Stimulated activated CD4-positive, alpha-beta T cell treated with anti-CD3 and anti-CD28 coated beads, Interleukin-2, amount 100 ng/mL, for 4 hours (primary cell): ENCODE measurements around the gene LMBR1.
"Not testable (repeated sequence)": the region's sequence is repeated elsewhere in the genome, so short reads cannot be mapped to it uniquely, and the experiment has no call there.

ENCODE experiments used
- DNase-seq: peaks from one replicate; pipeline ENCODE4 v3.0.0-alpha.2; 2020; ENCODE audit warnings: low read depth

Gene LMBR1

DNA sequence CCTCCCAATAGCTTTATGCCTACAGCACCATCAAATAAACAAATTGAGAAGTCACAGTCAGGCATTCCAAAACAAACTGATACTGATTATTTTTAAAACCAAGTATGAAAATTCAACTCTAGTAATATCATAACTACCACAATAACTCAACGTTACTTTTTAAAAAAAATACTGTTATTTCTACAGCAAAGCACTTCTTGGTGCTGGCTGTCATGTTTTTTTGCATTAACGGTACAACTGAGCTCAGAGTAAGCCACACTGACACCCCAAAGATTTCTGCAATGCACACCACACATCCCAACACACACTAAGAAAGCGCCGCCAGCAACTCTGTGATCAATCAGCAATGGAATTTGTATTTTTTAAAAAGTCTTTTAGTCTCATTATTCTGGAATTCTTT, 138.8 kb downstream of the LMBR1 start:
- DNase-seq = no peak

DNA sequence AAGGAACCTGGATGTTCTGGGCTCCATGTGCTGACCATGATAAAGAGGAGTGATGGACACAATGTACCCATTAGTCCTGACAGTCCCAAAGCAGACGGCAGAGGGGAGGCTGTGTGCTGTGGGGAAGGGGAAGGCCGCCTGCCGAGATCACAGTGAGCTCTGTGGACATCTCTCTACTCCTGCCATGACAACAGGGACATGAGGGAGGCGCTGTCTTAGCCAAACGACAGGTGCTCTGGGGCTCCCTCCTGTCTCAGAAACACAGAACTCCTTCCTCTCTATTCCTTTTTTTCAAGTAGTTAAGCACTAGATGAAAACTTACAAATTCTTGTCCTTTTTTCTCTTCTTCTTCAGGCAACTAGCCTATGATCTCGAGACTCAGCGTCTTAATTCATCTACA, 139.4 kb downstream of the LMBR1 start:
- no peak for DNase-seq

GRCh38 chr7:156753229-156753560, 139.8 kb downstream of the LMBR1 start:
- DNase-seq = no peak

DNA sequence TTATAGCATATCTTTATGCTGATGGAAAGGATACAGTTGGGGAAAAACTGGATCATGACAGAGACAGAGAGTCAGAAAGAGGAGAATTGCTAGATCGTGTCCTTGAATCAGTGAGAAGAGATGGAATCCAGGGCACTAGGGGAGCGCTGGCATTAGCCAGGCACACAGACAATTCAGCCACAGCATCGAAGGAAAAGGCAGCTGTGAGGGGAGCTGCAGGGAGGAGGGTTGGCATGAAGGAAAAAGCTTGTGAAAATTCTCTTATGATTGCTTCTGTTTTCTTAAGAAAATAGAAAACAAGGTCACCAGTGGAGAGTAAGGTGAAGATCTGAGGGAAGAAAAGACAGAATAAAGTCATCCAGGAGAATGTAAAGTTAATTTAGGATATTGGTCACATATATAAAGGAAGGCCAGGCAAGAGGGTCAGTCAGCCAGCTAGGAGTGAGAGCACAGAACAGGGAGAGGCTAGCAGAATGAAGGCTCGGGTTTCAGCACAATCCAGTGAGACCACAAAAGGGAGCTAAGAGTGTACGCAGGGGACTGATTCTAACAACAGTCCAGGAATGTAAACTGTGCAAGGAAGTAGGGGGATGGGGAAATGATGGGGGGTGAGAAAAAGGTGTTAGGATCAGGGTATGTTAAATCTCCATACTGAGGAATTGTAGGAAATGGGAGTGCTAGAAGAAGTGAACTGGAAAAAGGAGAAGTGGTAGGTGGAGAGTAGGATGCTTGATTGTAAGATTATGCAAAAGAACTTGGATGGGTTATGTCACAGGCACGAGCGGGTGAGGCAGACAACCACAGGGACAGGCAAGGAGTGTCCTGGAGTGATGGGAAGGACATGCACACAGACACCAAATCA, 140.4 kb downstream of the LMBR1 start:
- no peak for DNase-seq

GRCh38 chr7:156751319-156751718, 141.7 kb downstream of the LMBR1 start:
- peak; percentile 11 for DNase-seq

DNA sequence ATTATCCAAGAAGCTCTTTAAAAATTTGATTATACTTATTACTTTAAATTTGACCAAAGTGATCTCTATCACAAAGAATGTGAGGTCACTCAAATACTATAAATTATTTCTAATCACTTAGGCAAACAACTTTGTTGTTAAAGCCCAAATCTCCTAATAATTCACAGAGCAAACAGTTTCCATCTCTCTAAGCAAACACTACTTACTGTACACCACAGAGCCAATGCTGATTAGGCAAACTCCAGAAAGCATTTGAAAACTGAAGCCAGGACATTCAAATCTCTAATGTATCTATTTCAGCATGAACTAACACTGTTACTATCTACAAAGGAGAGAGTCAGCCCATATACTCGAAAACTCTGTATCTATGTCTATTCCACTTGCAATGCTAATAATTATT, 145.3 kb downstream of the LMBR1 start:
- DNase-seq = no peak

DNA sequence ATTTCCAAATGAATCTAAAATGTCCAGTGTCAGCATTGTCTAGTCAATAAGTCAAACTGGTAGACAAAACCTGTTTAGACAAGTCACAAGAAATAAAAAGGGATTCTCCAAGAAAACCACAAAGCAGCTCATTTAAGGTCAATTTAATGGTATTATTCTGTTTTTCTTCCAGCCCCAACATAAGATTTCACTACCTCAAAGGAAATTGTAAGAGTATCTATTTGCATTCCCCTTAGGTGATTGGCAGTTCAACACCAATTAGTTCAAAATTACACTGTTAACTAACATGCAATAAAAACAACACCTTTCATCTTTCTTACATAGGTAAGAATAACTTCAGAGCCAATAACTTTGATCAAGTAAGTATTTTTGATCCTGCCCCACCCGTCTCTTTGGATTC, 146.1 kb downstream of the LMBR1 start:
- no peak for DNase-seq

- no peak for DNase-seq
Measured at GRCh38 chr7:156739596-156739995, 153.4 kb downstream of the LMBR1 start.

GRCh38 chr7:156735851-156736250, 157.1 kb downstream of the LMBR1 start:
- DNase-seq = no peak

GRCh38 chr7:156733638-156734037, 159.3 kb downstream of the LMBR1 start:
- DNase-seq = no peak

DNA sequence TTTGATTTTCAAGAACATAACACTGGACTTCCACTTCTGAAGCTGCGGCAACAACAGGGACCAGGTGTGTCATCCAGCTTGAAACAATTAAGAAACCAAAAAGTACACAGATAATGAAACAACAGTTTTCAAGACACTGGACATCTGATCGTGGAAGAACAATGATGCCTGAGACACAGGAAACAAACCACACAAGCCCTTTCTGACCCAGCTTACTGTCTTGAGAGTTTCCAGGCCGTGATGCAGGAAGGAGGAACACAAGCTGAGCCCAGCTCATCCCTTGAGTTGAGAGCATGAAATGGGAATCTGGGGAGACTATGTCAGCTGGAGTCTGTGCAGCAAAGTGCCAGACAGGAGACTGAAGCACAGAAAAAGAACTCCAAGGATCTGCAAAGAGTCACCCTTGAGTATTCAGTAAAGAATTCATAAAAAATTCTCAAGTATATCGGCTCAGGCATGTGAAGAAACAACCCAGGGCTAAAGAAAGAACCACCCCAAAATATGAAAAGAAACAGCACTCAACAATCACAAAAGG, 160.8 kb downstream of the LMBR1 start:
- no peak for DNase-seq

DNA sequence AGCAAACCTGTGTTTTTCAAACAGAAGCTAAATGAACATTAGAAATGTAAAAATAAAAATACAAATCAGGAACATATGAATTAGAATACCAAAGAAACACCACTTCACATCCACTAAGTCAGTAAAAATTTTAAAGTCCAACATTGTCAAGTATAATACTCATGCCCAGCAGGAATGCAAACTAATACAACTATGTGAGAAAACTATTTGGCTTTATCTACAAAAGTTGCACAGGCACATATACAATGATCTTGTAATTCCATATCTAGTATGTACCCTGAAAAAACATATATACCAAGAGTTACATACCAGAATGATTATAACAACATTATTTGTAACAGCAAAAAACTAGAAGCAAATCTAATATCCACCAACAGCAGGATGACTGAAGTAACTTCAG, 161.3 kb downstream of the LMBR1 start:
- no peak for DNase-seq

- DNase-seq = no peak
Measured at GRCh38 chr7:156725936-156726335, 167.0 kb downstream of the LMBR1 start.

DNA sequence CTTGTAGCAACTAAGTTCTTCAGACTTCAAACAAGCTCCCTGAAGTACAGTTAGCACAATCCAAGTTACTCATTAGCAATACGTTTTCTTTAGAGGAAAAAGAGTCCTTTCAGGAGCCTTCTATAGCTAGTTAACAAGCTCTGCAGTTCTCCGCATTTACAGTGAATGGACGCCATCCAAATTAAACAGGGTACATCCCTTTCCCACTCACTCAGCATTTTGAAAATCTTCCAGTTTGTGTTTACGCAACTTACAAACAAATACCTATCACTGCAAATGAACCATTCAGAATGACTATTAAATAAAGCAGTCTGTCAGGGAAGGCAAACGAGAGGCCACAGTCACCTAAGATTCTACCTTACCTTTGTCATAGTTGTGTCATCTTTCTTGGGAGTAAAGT, 167.9 kb downstream of the LMBR1 start:
- no peak for DNase-seq

DNA sequence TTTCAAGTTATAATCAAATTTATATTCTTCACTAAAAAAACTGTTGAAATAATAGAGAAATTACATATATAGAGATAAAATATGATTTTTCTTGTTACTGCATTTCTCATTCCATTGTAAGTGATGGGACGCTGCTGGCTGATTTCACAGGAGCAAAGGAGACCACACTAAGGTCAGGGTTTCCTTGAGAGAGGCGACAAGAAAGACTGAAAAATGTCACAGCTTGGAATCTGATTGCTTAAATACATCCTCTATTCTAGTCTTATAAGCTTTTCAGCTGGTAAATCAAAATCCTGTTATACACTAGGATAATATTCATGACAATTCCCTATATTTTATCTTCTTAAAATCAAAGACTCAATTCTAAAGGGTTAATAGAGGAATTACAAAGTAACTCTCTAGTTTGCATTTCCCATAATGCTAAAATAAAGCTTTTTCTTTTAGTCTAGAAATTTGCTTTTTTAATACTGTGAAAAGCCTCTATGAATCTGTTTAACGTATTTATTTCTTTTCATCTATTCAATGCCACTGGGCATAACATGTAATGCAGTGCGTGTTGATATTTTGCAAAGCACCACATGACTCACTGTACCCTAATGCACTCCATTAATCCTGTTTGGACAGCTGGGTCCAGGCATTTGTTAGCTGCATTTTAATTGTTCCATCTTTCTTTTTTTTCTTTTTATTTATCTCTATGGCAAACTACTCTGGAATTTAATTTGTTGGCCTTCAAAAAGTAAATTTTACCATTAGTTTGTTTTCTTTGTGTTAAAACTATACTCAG, 170.7 kb downstream of the LMBR1 start:
- no peak for DNase-seq

GRCh38 chr7:156703773-156704482, 189.1 kb downstream of the LMBR1 start:
- no peak for DNase-seq

- no peak for DNase-seq
Measured at GRCh38 chr7:156703209-156703608, 189.8 kb downstream of the LMBR1 start.

GRCh38 chr7:156702399-156702798, 190.6 kb downstream of the LMBR1 start:
- no peak for DNase-seq

DNA sequence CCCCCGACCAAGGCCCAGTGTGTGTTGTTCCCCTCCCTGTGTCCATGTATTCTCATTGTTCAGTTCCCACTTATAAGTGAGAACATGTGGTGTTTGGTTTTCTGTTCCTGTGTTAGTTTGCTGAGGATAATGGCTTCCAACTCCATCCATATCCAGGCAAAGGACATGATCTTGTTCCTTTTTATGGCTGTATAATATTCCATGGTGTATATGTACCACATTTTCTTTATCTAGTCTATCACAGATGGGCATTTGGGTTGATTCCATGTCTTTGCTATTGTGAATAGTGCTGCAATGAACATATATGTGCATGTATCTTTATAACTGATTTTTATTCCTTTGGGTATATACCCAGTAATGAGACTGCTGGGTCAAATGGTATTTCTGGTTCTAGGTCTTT, 191.2 kb downstream of the LMBR1 start:
- DNase-seq = not testable (repeated sequence)

DNA sequence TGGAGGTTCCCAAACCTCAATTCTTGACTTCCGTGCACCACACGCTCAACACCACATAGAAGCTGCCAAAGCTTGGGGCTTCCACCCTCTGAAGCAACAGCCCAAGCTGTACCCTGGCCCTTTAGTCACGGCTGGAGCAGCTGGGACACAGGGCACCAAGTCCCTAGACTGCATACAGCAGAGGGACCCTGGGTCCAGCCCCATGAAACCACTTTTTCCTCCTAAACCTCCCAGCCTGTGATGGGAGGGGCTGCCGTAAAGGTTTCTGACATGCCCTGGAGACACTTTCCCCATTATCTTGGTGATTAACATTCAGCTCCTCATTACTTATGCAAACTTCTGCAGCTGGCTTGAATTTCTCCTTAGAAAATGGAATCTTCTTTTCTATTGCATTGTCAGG, 194.5 kb downstream of the LMBR1 start:
- DNase-seq = not testable (repeated sequence)

DNA sequence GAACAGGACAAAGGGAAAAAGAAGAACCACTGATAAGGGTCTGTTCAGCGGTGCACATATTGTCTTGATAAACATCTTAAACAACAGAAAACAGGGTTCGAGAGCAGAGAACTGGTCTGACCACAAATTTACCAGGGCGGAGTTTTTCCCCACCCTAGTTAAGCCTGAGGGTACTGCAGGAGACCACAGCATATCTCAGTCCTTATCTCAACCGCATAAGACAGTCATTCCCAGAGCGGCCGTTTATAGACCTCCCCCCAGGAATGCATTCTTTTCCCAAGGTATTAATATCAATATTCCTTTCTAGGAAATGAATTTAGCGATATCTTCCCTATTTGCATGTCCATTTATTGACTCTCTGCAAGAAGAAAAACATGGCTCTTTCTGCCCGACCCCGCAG, 195.7 kb downstream of the LMBR1 start:
- not testable (repeated sequence) for DNase-seq

DNA sequence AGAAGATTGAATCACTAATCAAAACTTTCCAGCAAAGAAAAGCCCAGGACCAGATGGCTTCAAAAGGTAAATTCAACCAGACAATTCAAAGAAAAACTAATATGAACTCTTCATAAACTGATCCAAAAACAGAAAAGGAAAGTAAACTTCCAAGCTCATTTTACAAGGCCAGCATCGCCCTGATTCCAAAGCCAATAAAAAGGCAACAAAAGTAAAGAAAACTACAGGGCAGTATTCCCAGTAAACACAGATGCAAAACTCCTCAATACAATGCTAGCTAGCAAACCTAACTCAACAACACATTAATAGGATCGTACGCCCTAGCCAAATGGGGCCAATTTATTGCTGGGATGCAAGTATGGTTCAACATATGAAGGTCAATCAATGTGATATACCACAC, 199.4 kb downstream of the LMBR1 start:
- no peak for DNase-seq

GRCh38 chr7:156692849-156693248, 200.1 kb downstream of the LMBR1 start:
- DNase-seq = no peak
